HCT116 (cell line): ENCODE results near the gene FGF1. TPM values are rescaled to one million over a fixed set of nuclear protein-coding genes. Genes with fewer than 3 reads are reported as not detected.
A peak's percentile ranks its signal among the peaks of the same experiment; 100 is the strongest.

Experiments
- ATAC-seq: fragments of 200-7000 bp; cut with Tn5 transposase; 2 replicates; pipeline ENCODE4 v1.9.1; 2020; ENCODE audit warnings: mild to moderate bottlenecking, moderate library complexity
- BruUV-seq: library from RNA; stranded (reverse); fragments of 400-500 nt; replicated peaks from 2 replicates; lab custom pipeline; 2021; lab: Mats Ljungman, UMichigan
- CTCF ChIA-PET: fragments of 300-600 bp; sonication (Branson Sonifier 250); formaldehyde crosslinking; loops from one replicate; lab custom pipeline; 2021; ENCODE audit warnings: antibody characterized with exemption; lab: Charles Lee
- POLR2A ChIA-PET: fragments of 300-600, 350-600 bp; sonication (Branson Sonifier 250); formaldehyde crosslinking; loops from one replicate; lab custom pipeline; 2021; ENCODE audit warnings: antibody characterized with exemption; lab: Charles Lee
- RAD21 ChIA-PET, 2 experiments: fragments of 300-600 bp; sonication (Branson Sonifier 250); formaldehyde crosslinking; loops; one replicate each; lab custom pipeline; 2023; ENCODE audit warnings: low total read pairs in 2 of 2; ENCODE audit not compliant: uncharacterized antibody in 2 of 2, unreplicated experiment in 2 of 2, low non-redundant PET in 1 of 2; lab: Charles Lee
- DNase-seq: peaks from one replicate; pipeline ENCODE4 v3.0.0-alpha.2; 2010; ENCODE audit warnings: low read depth, low spot score
- H2AFZ ChIP-seq: fragments of 200-600 bp; shearing (Covaris generic), sonication (generic); 2 replicates; pipeline ENCODE4 v1.6.1; 2017; ENCODE audit warnings: low read depth, mixed run types, mixed read lengths, antibody characterized with exemption, low read length; ENCODE audit not compliant: poor library complexity, severe bottlenecking
- H3K27ac ChIP-seq: 2 replicates; pipeline ENCODE4 v1.5.1; 2012; ENCODE audit warnings: low read depth, low read length
- H3K27me3 ChIP-seq: fragments of 200-600 bp; sonication (generic); 2 replicates; pipeline ENCODE4 v1.6.1; 2016; ENCODE audit warnings: mixed run types, low read length, mixed read lengths; ENCODE audit not compliant: insufficient read depth
- H3K36me3 ChIP-seq, 2 experiments: fragments of 200-500 bp in 1 of 2; fragments of 200-600 bp in 1 of 2; sonication (Bioruptor generic) in 1 of 2; sonication (generic) in 1 of 2; 2 replicates each; pipeline versions ENCODE4 v1.5.1 to v1.6.1; 2014 to 2016; ENCODE audit warnings: low read length in 2 of 2, inconsistent platforms in 1 of 2, mixed read lengths in 1 of 2, mixed run types in 1 of 2; ENCODE audit not compliant: insufficient read depth in 2 of 2, control insufficient read depth in 1 of 2
- H3K4me1 ChIP-seq, 2 experiments: fragments of 200-600 bp in 1 of 2; sonication (generic) in 1 of 2; 2 replicates each; pipeline versions ENCODE4 v1.5.1 to v1.6.1; 2012 to 2017; ENCODE audit warnings: low read length in 2 of 2, inconsistent platforms in 1 of 2, mild to moderate bottlenecking in 1 of 2, mixed read lengths in 1 of 2, mixed run types in 1 of 2, moderate library complexity in 1 of 2; ENCODE audit not compliant: insufficient read depth in 2 of 2, control insufficient read depth in 1 of 2
- H3K4me2 ChIP-seq: fragments of 200-600 bp; sonication (generic); 2 replicates; pipeline ENCODE4 v1.6.1; 2017; ENCODE audit warnings: mixed run types, low read length, mixed read lengths
- H3K4me3 ChIP-seq, 2 experiments: fragments of 200-600 bp in 1 of 2; sonication (generic) in 1 of 2; replicated peaks in 1 of 2; 2 replicates each; pipeline ENCODE4 v1.5.1; 2011 to 2016; ENCODE audit warnings: low read length in 2 of 2, control low read depth in 1 of 2, low read depth in 1 of 2, mild to moderate bottlenecking in 1 of 2, mixed read lengths in 1 of 2, mixed run types in 1 of 2
- H3K79me2 ChIP-seq: fragments of 200-600 bp; sonication (generic); 2 replicates; pipeline ENCODE4 v1.6.1; 2017; ENCODE audit warnings: mild to moderate bottlenecking, mixed run types, low read length, moderate library complexity, mixed read lengths; ENCODE audit not compliant: insufficient read depth
- H3K9ac ChIP-seq: fragments of 200-600 bp; sonication (generic); 2 replicates; pipeline ENCODE4 v1.6.1; 2016; ENCODE audit warnings: low read length, mixed read lengths
- H3K9me2 ChIP-seq: fragments of 200-600 bp; sonication (generic), shearing (Covaris generic); 2 replicates; pipeline ENCODE4 v1.6.1; 2017; ENCODE audit warnings: mixed run types, mild to moderate bottlenecking, moderate library complexity; ENCODE audit not compliant: insufficient read depth
- H3K9me3 ChIP-seq, 2 experiments: fragments of 200-500 bp in 1 of 2; fragments of 200-600 bp in 1 of 2; sonication (Bioruptor generic) in 1 of 2; sonication (generic) in 1 of 2; 2 replicates each; pipeline ENCODE4 v1.6.1; 2014 to 2017; ENCODE audit warnings: low read length in 2 of 2, mixed read lengths in 2 of 2, inconsistent platforms in 1 of 2, low read depth in 1 of 2, mild to moderate bottlenecking in 1 of 2, mixed run types in 1 of 2, moderate library complexity in 1 of 2; ENCODE audit not compliant: control insufficient read depth in 1 of 2, insufficient read depth in 1 of 2
- H4K20me1 ChIP-seq: fragments of 200-600 bp; sonication (generic), shearing (Covaris generic); 2 replicates; pipeline ENCODE4 v1.6.1; 2017; ENCODE audit warnings: mixed run types, mild to moderate bottlenecking, moderate library complexity; ENCODE audit not compliant: insufficient read depth
- EGR1 ChIP-seq: IDR thresholded peaks from 2 replicates; pipeline ENCODE4 v1.6.1; 2012; ENCODE audit warnings: low read depth
- ELF1 ChIP-seq: IDR thresholded peaks from 2 replicates; pipeline ENCODE4 v1.6.1; 2012; ENCODE audit warnings: low read depth, borderline replicate concordance
- EZH2 ChIP-seq: fragments of 200-600 bp; sonication (generic); IDR thresholded peaks from 2 replicates; pipeline ENCODE4 v1.6.1; 2017; ENCODE audit warnings: antibody characterized with exemption, mixed run types
- EZH2phosphoT487 ChIP-seq: fragments of 200-600 bp; IDR thresholded peaks from 2 replicates; pipeline ENCODE4 v1.6.1; 2018; ENCODE audit warnings: antibody characterized with exemption, borderline replicate concordance
- FOSL1 ChIP-seq: IDR thresholded peaks from 2 replicates; pipeline ENCODE4 v1.6.1; 2012; ENCODE audit warnings: low read depth
- JUND ChIP-seq: IDR thresholded peaks from 2 replicates; pipeline ENCODE4 v1.6.1; 2012
- POLR2A ChIP-seq: IDR thresholded peaks from 2 replicates; pipeline ENCODE4 v1.7.0; 2011; ENCODE audit warnings: borderline replicate concordance; ENCODE audit not compliant: insufficient read depth, insufficient read length; ENCODE audit errors: extremely low read depth
- POLR2AphosphoS5 ChIP-seq: IDR thresholded peaks from 2 replicates; pipeline ENCODE4 v1.6.1; 2011; ENCODE audit warnings: mild to moderate bottlenecking, low read depth, low read length, moderate library complexity
- SIN3A ChIP-seq: IDR thresholded peaks from 2 replicates; pipeline ENCODE4 v1.6.1; 2012; ENCODE audit warnings: low read depth
- SRF ChIP-seq: IDR thresholded peaks from 2 replicates; pipeline ENCODE4 v1.6.1; 2012; ENCODE audit warnings: low read depth
- YY1 ChIP-seq: IDR thresholded peaks from 2 replicates; pipeline ENCODE4 v1.6.1; 2011; ENCODE audit warnings: low read length, low read depth, moderate library complexity, mild to moderate bottlenecking; ENCODE audit not compliant: insufficient replicate concordance; ENCODE audit errors: extremely low read depth
- ZFX ChIP-seq: fragments of 450-650 bp; IDR thresholded peaks from 2 replicates; pipeline ENCODE4 v1.6.1; 2017
- intact Hi-C: fragments of 100-400 bp; cut with micrococcal nuclease; formaldehyde crosslinking; loops from 2 replicates; pipeline ENCODE4 v1.10.0; 2022
- total RNA-seq: library from RNA; stranded (reverse); gene quantifications from one replicate; pipeline ENCODE4 v1.2.1, GENCODE V29; 2021; ENCODE audit not compliant: unreplicated experiment
- TF ChIP-seq, protein P1 (sequence below), 3 experiments: fragments of 200-600 bp in 1 of 3; sonication (generic) in 1 of 3; IDR thresholded peaks in 2 of 3; conservative IDR thresholded peaks in 1 of 3; 2 replicates each; pipeline ENCODE4 v1.5.1; 2012 to 2017; ENCODE audit warnings: low read depth in 2 of 3, low read length in 2 of 3, antibody characterized with exemption in 1 of 3, borderline replicate concordance in 1 of 3, control low read depth in 1 of 3, mild to moderate bottlenecking in 1 of 3, mixed read lengths in 1 of 3, mixed run types in 1 of 3, moderate library complexity in 1 of 3; ENCODE audit not compliant: insufficient read depth in 1 of 3
- TF ChIP-seq, protein P2 (sequence below): IDR thresholded peaks from 2 replicates; pipeline ENCODE4 v1.6.1; 2011; ENCODE audit warnings: mild to moderate bottlenecking, low read length, moderate library complexity; ENCODE audit not compliant: insufficient replicate concordance; ENCODE audit errors: extremely low read depth
- TF ChIP-seq, protein P3 (sequence below): IDR thresholded peaks from 2 replicates; pipeline ENCODE4 v1.6.1; 2012; ENCODE audit warnings: low read depth

The FGF1 gene
- total RNA-seq, 1 experiment from 2014 or later: not detected

DNA sequence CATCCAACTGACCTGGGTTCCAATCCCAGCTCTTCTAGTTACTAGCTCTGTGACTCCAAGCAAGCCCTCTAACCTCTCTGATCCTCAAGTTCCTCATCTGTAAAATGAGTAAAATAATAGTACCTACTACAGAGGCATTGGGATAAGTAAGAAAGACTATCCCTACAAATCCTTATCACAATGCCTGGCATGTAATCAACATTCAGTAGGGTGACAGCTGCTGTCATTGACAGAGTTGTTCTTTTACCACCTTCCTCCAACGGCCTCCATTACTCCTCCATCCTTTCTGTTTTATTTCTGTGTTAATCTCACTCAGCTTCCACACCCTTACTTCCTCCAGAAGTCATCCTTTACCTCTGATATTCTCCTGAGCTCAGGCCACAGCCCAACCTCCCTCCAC lies 40.4 kb downstream of the FGF1 start:
- H3K27ac ChIP-seq: peak overlapping the region; percentile 72
- ChIA-PET RAD21 (interaction anchor here in 1 of 2 experiments (0.9 kb wide), 1 partner anchor 34 kb away, joined by 3 read pairs; no protein-coding TSS in a partner anchor), CTCF (interaction anchor here (1.2 to 5.6 kb wide), 4 partner anchors 10 to 243 kb away, joined by 3 to 41 read pairs (median 8); no protein-coding TSS in a partner anchor), POLR2A (interaction anchor here (1.2 kb wide), 1 partner anchor 10 kb away, joined by 4 read pairs; no protein-coding TSS in a partner anchor)
- BruUV-seq: TSS peak; percentile 68
- no peak for ATAC-seq
- H3K4me2 ChIP-seq: peak overlapping the region; percentile 69
- H3K9me3 ChIP-seq: no peaks in the 10 kb centered on the region
- no peaks in the 10 kb centered on the region for H3K9me2 ChIP-seq
- H3K9ac ChIP-seq: peak overlapping the region; percentile 25
- H3K79me2 ChIP-seq: no peaks in the 10 kb centered on the region
- no peak for DNase-seq
- H2AFZ ChIP-seq: peak overlapping the region; percentile 1
- intact Hi-C loops: no loop called here
- H3K4me1 ChIP-seq: peaks cover 23 to 38% of the 10 kb centered on the region in 2 experiments
- peak overlapping the region; percentile 12 to 41 for H3K4me3 ChIP-seq
- H3K27me3 ChIP-seq: no peaks in the 10 kb centered on the region
- TF ChIP-seq JUND (no peak), EGR1 (no peak), ELF1 (no peak), POLR2A (no peak), SRF (no peak), EZH2phosphoT487 (no peak), POLR2AphosphoS5 (no peak), EZH2 (no peak), YY1 (no peak), FOSL1 (no peak), SIN3A (no peak), ZFX (no peak)
- TF ChIP-seq, protein P1, sequence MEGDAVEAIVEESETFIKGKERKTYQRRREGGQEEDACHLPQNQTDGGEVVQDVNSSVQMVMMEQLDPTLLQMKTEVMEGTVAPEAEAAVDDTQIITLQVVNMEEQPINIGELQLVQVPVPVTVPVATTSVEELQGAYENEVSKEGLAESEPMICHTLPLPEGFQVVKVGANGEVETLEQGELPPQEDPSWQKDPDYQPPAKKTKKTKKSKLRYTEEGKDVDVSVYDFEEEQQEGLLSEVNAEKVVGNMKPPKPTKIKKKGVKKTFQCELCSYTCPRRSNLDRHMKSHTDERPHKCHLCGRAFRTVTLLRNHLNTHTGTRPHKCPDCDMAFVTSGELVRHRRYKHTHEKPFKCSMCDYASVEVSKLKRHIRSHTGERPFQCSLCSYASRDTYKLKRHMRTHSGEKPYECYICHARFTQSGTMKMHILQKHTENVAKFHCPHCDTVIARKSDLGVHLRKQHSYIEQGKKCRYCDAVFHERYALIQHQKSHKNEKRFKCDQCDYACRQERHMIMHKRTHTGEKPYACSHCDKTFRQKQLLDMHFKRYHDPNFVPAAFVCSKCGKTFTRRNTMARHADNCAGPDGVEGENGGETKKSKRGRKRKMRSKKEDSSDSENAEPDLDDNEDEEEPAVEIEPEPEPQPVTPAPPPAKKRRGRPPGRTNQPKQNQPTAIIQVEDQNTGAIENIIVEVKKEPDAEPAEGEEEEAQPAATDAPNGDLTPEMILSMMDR (IDR thresholded peaks at IDR 0.05 in 2 of 3, conservative IDR thresholded peaks at IDR 0.05 in 1 of 3; ENCODE audit: borderline replicate concordance in 1 of 3, insufficient read depth in 1 of 3, low read depth in 2 of 3, low read length in 2 of 3): no peak
- TF ChIP-seq, protein P2, sequence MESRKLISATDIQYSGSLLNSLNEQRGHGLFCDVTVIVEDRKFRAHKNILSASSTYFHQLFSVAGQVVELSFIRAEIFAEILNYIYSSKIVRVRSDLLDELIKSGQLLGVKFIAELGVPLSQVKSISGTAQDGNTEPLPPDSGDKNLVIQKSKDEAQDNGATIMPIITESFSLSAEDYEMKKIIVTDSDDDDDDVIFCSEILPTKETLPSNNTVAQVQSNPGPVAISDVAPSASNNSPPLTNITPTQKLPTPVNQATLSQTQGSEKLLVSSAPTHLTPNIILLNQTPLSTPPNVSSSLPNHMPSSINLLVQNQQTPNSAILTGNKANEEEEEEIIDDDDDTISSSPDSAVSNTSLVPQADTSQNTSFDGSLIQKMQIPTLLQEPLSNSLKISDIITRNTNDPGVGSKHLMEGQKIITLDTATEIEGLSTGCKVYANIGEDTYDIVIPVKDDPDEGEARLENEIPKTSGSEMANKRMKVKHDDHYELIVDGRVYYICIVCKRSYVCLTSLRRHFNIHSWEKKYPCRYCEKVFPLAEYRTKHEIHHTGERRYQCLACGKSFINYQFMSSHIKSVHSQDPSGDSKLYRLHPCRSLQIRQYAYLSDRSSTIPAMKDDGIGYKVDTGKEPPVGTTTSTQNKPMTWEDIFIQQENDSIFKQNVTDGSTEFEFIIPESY: no peak
- TF ChIP-seq, protein P3, sequence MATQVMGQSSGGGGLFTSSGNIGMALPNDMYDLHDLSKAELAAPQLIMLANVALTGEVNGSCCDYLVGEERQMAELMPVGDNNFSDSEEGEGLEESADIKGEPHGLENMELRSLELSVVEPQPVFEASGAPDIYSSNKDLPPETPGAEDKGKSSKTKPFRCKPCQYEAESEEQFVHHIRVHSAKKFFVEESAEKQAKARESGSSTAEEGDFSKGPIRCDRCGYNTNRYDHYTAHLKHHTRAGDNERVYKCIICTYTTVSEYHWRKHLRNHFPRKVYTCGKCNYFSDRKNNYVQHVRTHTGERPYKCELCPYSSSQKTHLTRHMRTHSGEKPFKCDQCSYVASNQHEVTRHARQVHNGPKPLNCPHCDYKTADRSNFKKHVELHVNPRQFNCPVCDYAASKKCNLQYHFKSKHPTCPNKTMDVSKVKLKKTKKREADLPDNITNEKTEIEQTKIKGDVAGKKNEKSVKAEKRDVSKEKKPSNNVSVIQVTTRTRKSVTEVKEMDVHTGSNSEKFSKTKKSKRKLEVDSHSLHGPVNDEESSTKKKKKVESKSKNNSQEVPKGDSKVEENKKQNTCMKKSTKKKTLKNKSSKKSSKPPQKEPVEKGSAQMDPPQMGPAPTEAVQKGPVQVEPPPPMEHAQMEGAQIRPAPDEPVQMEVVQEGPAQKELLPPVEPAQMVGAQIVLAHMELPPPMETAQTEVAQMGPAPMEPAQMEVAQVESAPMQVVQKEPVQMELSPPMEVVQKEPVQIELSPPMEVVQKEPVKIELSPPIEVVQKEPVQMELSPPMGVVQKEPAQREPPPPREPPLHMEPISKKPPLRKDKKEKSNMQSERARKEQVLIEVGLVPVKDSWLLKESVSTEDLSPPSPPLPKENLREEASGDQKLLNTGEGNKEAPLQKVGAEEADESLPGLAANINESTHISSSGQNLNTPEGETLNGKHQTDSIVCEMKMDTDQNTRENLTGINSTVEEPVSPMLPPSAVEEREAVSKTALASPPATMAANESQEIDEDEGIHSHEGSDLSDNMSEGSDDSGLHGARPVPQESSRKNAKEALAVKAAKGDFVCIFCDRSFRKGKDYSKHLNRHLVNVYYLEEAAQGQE: no peak
- H4K20me1 ChIP-seq: no peaks in the 10 kb centered on the region
- no peaks in the 10 kb centered on the region for H3K36me3 ChIP-seq
